NT2/D1 (cell line): ENCODE results near the gene KLRB1.
"Not testable (repeated sequence)": the region's sequence is repeated elsewhere in the genome, so short reads cannot be mapped to it uniquely, and the experiment has no call there.

ENCODE experiments used
- YY1 ChIP-seq: IDR thresholded peaks from 2 replicates; pipeline ENCODE4 v1.6.1; 2011; ENCODE audit not compliant: insufficient read length, insufficient read depth
- ZNF274 ChIP-seq: IDR thresholded peaks from 2 replicates; pipeline ENCODE4 v1.6.1; 2011; ENCODE audit warnings: mild to moderate bottlenecking, low read depth, low read length

GRCh38 chr12:9566113-9566512 is 41.6 kb downstream of the KLRB1 start:
- TF ChIP-seq ZNF274, YY1: not testable (repeated sequence)
